RWPE2 (cell line): ENCODE data around the gene C1QTNF8.
"Not testable (repeated sequence)": the region's sequence is repeated elsewhere in the genome, so short reads cannot be mapped to it uniquely, and the experiment has no call there.

Experiments used
- ATAC-seq: fragments of 200-7000 bp; cut with Tn5 transposase; 3 replicates; pipeline ENCODE4 v1.9.1; 2021; ENCODE audit warnings: low read depth
- DNase-seq: peaks from one replicate; pipeline ENCODE4 v3.0.0-alpha.2; 2020; ENCODE audit warnings: low spot score
- H3K27ac ChIP-seq: fragments of 450-650 bp; 2 replicates; pipeline ENCODE4 v1.5.1; 2017; ENCODE audit warnings: mild to moderate bottlenecking; ENCODE audit not compliant: poor library complexity, severe bottlenecking
- H3K27me3 ChIP-seq: fragments of 250-450 bp; sonication (Bioruptor Pico); 2 replicates; pipeline ENCODE4 v1.5.1; 2021; ENCODE audit warnings: mild to moderate bottlenecking, moderate library complexity; ENCODE audit not compliant: insufficient read depth, poor library complexity, severe bottlenecking
- H3K36me3 ChIP-seq: fragments of 250-450 bp; sonication (Bioruptor Pico); 2 replicates; pipeline ENCODE4 v1.5.1; 2020; ENCODE audit warnings: low read depth, mild to moderate bottlenecking, moderate library complexity
- H3K4me1 ChIP-seq: fragments of 250-450 bp; sonication (Bioruptor Pico); 2 replicates; pipeline ENCODE4 v1.5.1; 2021; ENCODE audit warnings: mild to moderate bottlenecking, moderate library complexity; ENCODE audit not compliant: insufficient read depth, poor library complexity, severe bottlenecking
- H3K4me3 ChIP-seq: fragments of 250-450 bp; sonication (Bioruptor Pico); 2 replicates; pipeline ENCODE4 v1.5.1; 2021; ENCODE audit warnings: mild to moderate bottlenecking, moderate library complexity; ENCODE audit not compliant: severe bottlenecking
- H3K9me3 ChIP-seq: fragments of 250-450 bp; sonication (Bioruptor Pico); 2 replicates; pipeline ENCODE4 v1.5.1; 2021; ENCODE audit warnings: mild to moderate bottlenecking, moderate library complexity; ENCODE audit not compliant: severe bottlenecking
- CTCF ChIP-seq: fragments of 450-650 bp; IDR thresholded peaks from one replicate; pipeline ENCODE4 v1.5.1; 2017; ENCODE audit warnings: mild to moderate bottlenecking, moderate library complexity; ENCODE audit not compliant: poor library complexity, severe bottlenecking

C1QTNF8 gene

GRCh38 chr16:1094601-1095449 lies 1.2 kb downstream of the C1QTNF8 start:
- ATAC-seq, result 0 out of 3 replicates have a peak, but pooled peaks have one; percentile 9
- no peaks in the 10 kb centered on the region for H3K36me3 ChIP-seq
- H3K4me1 ChIP-seq, result no peaks in the 10 kb centered on the region
- DNase-seq, result no peak
- TF ChIP-seq CTCF, result no peak
- H3K27ac ChIP-seq, result no peak overlapping the region
- H3K27me3 ChIP-seq, result peaks cover 5% of the 10 kb centered on the region
- no peak overlapping the region for H3K4me3 ChIP-seq
- H3K9me3 ChIP-seq, result no peaks in the 10 kb centered on the region

- Histone ChIP-seq H3K9me3 (no peaks in the 10 kb centered on the region), H3K27me3 (peaks cover 12% of the 10 kb centered on the region), H3K4me1 (no peaks in the 10 kb centered on the region), H3K27ac (no peak overlapping the region), H3K36me3 (no peaks in the 10 kb centered on the region), H3K4me3 (no peak overlapping the region)
- ATAC-seq (no peak), DNase-seq (no peak)
- no peak for TF ChIP-seq CTCF
Measured at GRCh38 chr16:1094124-1094479, 1.9 kb downstream of the C1QTNF8 start.

GRCh38 chr16:1093284-1094123 lies 2.5 kb downstream of the C1QTNF8 start:
- Histone ChIP-seq H3K27ac (no peak overlapping the region), H3K27me3 (peaks cover 14% of the 10 kb centered on the region), H3K36me3 (no peaks in the 10 kb centered on the region), H3K4me3 (no peak overlapping the region), H3K4me1 (no peaks in the 10 kb centered on the region), H3K9me3 (no peaks in the 10 kb centered on the region)
- ATAC-seq (no peak; the same call in 2 of the 3 replicates), DNase-seq (no peak)
- no peak for TF ChIP-seq CTCF

GRCh38 chr16:1092685-1093283 lies 3.3 kb downstream of the C1QTNF8 start:
- not testable (repeated sequence) for DNase-seq, H3K4me3 ChIP-seq, H3K9me3 ChIP-seq, H3K36me3 ChIP-seq, H3K4me1 ChIP-seq, H3K27ac ChIP-seq, ATAC-seq
- H3K27me3 ChIP-seq, result peaks cover 14% of the 10 kb centered on the region

- no peak for DNase-seq
- no peak for TF ChIP-seq CTCF
- no peak overlapping the region for H3K27ac ChIP-seq
- H3K4me3 ChIP-seq, result no peak overlapping the region
- no peaks in the 10 kb centered on the region for H3K9me3 ChIP-seq
- no peak for ATAC-seq
- H3K36me3 ChIP-seq, result no peaks in the 10 kb centered on the region
- no peaks in the 10 kb centered on the region for H3K4me1 ChIP-seq
- peaks cover 14% of the 10 kb centered on the region for H3K27me3 ChIP-seq
Measured at GRCh38 chr16:1091992-1092552, 4.0 kb downstream of the C1QTNF8 start.
